Testis (tissue), 3 donors: ENCODE results near the gene OSCP1. TPM values are rescaled to one million over a fixed set of nuclear protein-coding genes. Genes with fewer than 3 reads are reported as not detected.

Experiments used
- DNase-seq: peaks from one replicate; pipeline ENCODE4 v3.0.0-alpha.2; 2019
- H3K27ac ChIP-seq, 2 donors: fragments of 200-600 bp; sonication (generic); one replicate each; pipeline ENCODE4 v1.5.1; 2019
- H3K27me3 ChIP-seq: fragments of 200-600 bp; sonication (generic); one replicate; pipeline ENCODE4 v1.5.1; 2019
- H3K36me3 ChIP-seq: fragments of 200-600 bp; sonication (generic); one replicate; pipeline ENCODE4 v1.5.1; 2017; ENCODE audit warnings: low read depth; ENCODE audit errors: missing control alignments
- H3K4me1 ChIP-seq: fragments of 200-600 bp; sonication (generic); one replicate; pipeline ENCODE4 v1.5.1; 2019
- H3K4me3 ChIP-seq, 2 donors: fragments of 200-600 bp; sonication (generic); one replicate each; pipeline ENCODE4 v1.5.1; 2017 to 2019
- H3K9me3 ChIP-seq: fragments of 200-600 bp; sonication (generic); one replicate; pipeline ENCODE4 v1.5.1; 2017
- CTCF ChIP-seq, 3 experiments: fragments of 450-650 bp in 2 of 3; fragments of 200-600 bp in 1 of 3; sonication (generic) in 1 of 3; IDR thresholded peaks; one replicate each; pipeline ENCODE4 v1.5.1; 2016 to 2019; ENCODE audit warnings: antibody characterized with exemption in 3 of 3, mild to moderate bottlenecking in 2 of 3, moderate library complexity in 1 of 3
- POLR2A ChIP-seq: fragments of 450-650 bp; IDR thresholded peaks from one replicate; pipeline ENCODE4 v1.6.1; 2017; ENCODE audit warnings: antibody characterized with exemption, mild to moderate bottlenecking, moderate library complexity
- WGBS, 2 donors: methylation state at CpG; one replicate each; pipeline ENCODE4 v1.1.5; 2018; 5-methylcytosine and 5-hydroxymethylcytosine counted together
- intact Hi-C: fragments of 100-400 bp; cut with DNase I; formaldehyde crosslinking; loops from one replicate; pipeline ENCODE4 v1.15.1; 2023; ENCODE audit warnings: low total_unique reads
- polyA plus RNA-seq: library from polyadenylated mRNA; stranded (reverse); fragments of 350-450 nt; fragmentation: Illumina TruSeq; extraction: RNeasy Lipid Tissue Mini Kit (QIAGEN cat#74804); gene quantifications from one replicate; pipeline ENCODE4 v1.2.3, GENCODE V29; 2014; ENCODE audit warnings: low read depth, low replicate concordance; ENCODE audit not compliant: insufficient read depth
- total RNA-seq, 2 donors: library from RNA; depleted of rRNA; stranded (reverse); fragments of >200 nt; gene quantifications; one replicate each; pipeline ENCODE4 v1.2.3, GENCODE V29; 2016

The OSCP1 gene
- total and polyA plus RNA-seq, 3 donors from 2014 or later: 50.7 to 199 (median 72.1) TPM

- peak within 1 kb of the TSS; percentile 69 to 97 for H3K4me3 ChIP-seq
- no peaks in the 10 kb centered on the region for H3K36me3 ChIP-seq
- peaks cover 24% of the 10 kb centered on the region for H3K4me1 ChIP-seq
- no peaks in the 10 kb centered on the region for H3K27me3 ChIP-seq
- no peaks in the 10 kb centered on the region for H3K9me3 ChIP-seq
- intact Hi-C loops: no loop called here
- TF ChIP-seq POLR2A (peak; percentile 83), CTCF (IDR thresholded peaks at IDR 0.05) (no peak)
- H3K27ac ChIP-seq: peak within 1 kb of the TSS; percentile 87 to 96
- DNase-seq: peak; percentile 97
- WGBS, 2 donors: 0 to 1% methylated on average over 30 to 60 of the region's 60 CpGs
These were observed 52.6 kb downstream of the OSCP1 start, which contains the start of gene LSM10 for GRCh38 chr1:36397378-36398230. TSS of gene LSM10 (minus strand) at chr1:36397908. CDS start at chr1:36394129, 3,779 bp downstream.

GRCh38 chr1:36397083-36397377, 53.2 kb downstream of the OSCP1 start:
- no peaks in the 10 kb centered on the region for H3K36me3 ChIP-seq
- intact Hi-C loops: no loop called here
- no peak for DNase-seq
- peak overlapping the region; percentile 87 to 96 for H3K27ac ChIP-seq
- TF ChIP-seq CTCF (IDR thresholded peaks at IDR 0.05) (no peak), POLR2A (no peak)
- peaks cover 24% of the 10 kb centered on the region for H3K4me1 ChIP-seq
- no peaks in the 10 kb centered on the region for H3K27me3 ChIP-seq
- WGBS, 2 donors: 2 to 4% methylated on average over 5 of the region's 5 CpGs
- H3K4me3 ChIP-seq: peak overlapping the region; percentile 69 to 97
- no peaks in the 10 kb centered on the region for H3K9me3 ChIP-seq

GRCh38 chr1:36396359-36396758, 53.9 kb downstream of the OSCP1 start:
- no peak for TF ChIP-seq CTCF (IDR thresholded peaks at IDR 0.05)
- no peak for TF ChIP-seq POLR2A
- Histone ChIP-seq H3K4me1 (peaks cover 24% of the 10 kb centered on the region), H3K36me3 (no peaks in the 10 kb centered on the region), H3K4me3 (no peak overlapping the region), H3K27ac (peak overlapping the region; percentile 15 to 87), H3K9me3 (no peaks in the 10 kb centered on the region), H3K27me3 (no peaks in the 10 kb centered on the region)
- intact Hi-C loops: no loop called here
- DNase-seq: peak; percentile 36
- whole genome bisulfite sequencing, 2 donors: 70 to 83% methylated on average over 6 of the region's 6 CpGs

- Histone ChIP-seq H3K4me3 (no peak overlapping the region), H3K9me3 (no peaks in the 10 kb centered on the region), H3K36me3 (no peaks in the 10 kb centered on the region), H3K27ac (no peak overlapping the region), H3K27me3 (no peaks in the 10 kb centered on the region), H3K4me1 (peaks cover 38% of the 10 kb centered on the region)
- intact Hi-C loops: no loop called here
- WGBS, 2 donors: 86 to 95% methylated on average over 7 to 19 of the region's 19 CpGs
- DNase-seq: no peak
- TF ChIP-seq CTCF (IDR thresholded peaks at IDR 0.05) (no peak), POLR2A (no peak)
These were observed 56.6 kb downstream of the OSCP1 start for GRCh38 chr1:36393686-36394085.

GRCh38 chr1:36392836-36393235, 57.4 kb downstream of the OSCP1 start:
- H3K27me3 ChIP-seq: no peaks in the 10 kb centered on the region
- intact Hi-C loops: no loop called here
- H3K4me1 ChIP-seq: peaks cover 40% of the 10 kb centered on the region
- TF ChIP-seq POLR2A (no peak), CTCF (IDR thresholded peaks at IDR 0.05) (no peak)
- H3K4me3 ChIP-seq: no peak overlapping the region
- WGBS, 2 donors: 62 to 76% methylated on average over 4 of the region's 4 CpGs
- H3K27ac ChIP-seq: peak overlapping the region; percentile 33 to 37
- H3K9me3 ChIP-seq: no peaks in the 10 kb centered on the region
- no peaks in the 10 kb centered on the region for H3K36me3 ChIP-seq
- DNase-seq: no peak
